Activated CD4-positive, alpha-beta T cell treated with anti-CD3 and anti-CD28 coated beads for 36 hours (primary cell): Measurements from ENCODE around the gene SYS1. TPM values are rescaled to one million over a fixed set of nuclear protein-coding genes. Genes with fewer than 3 reads are reported as not detected.
A peak's percentile ranks its signal among the peaks of the same experiment; 100 is the strongest.

Experiments used
- ATAC-seq: fragments of 200-7000 bp; cut with Tn5 transposase; one replicate; pipeline ENCODE4 v1.10.0; 2021; ENCODE audit warnings: mild to moderate bottlenecking, moderate library complexity
- CTCF ChIA-PET: fragments of 350-600 bp; sonication (Branson Sonifier 250); formaldehyde crosslinking; loops from one replicate; lab custom pipeline; 2021; ENCODE audit warnings: antibody characterized with exemption; lab: Charles Lee
- POLR2A ChIA-PET: fragments of 350-600 bp; sonication (Branson Sonifier 250); formaldehyde crosslinking; loops from one replicate; lab custom pipeline; 2021; ENCODE audit warnings: antibody characterized with exemption, inconsistent platforms; lab: Charles Lee
- DNase-seq: peaks from one replicate; pipeline ENCODE4 v3.0.0-alpha.2; 2020
- H3K27ac Mint-ChIP-seq: one replicate; pipeline ENCODE4 v1.8.0; 2021; ENCODE audit warnings: mixed read lengths
- H3K27me3 Mint-ChIP-seq: one replicate; pipeline ENCODE4 v1.8.0; 2021; ENCODE audit warnings: mixed read lengths
- H3K36me3 Mint-ChIP-seq: one replicate; pipeline ENCODE4 v1.8.0; 2021; ENCODE audit warnings: low read depth, mixed read lengths
- H3K4me1 Mint-ChIP-seq: one replicate; pipeline ENCODE4 v1.8.0; 2021; ENCODE audit warnings: mixed read lengths
- H3K4me3 Mint-ChIP-seq: one replicate; pipeline ENCODE4 v1.8.0; 2021; ENCODE audit warnings: mild to moderate bottlenecking, moderate library complexity, mixed read lengths
- H3K9me3 Mint-ChIP-seq: one replicate; pipeline ENCODE4 v1.8.0; 2021; ENCODE audit warnings: low read depth, mixed read lengths
- intact Hi-C, 2 experiments: fragments of 100-400 bp; cut with DNase I in 1 of 2; cut with micrococcal nuclease in 1 of 2; formaldehyde crosslinking; loops; one replicate each; pipeline versions ENCODE4 v1.14.2 to v1.15.1; 2022 to 2024; cut with DNase I, micrococcal nuclease
- total RNA-seq, 2 experiments: library from RNA; stranded (reverse); gene quantifications; one replicate each; pipeline ENCODE4 v1.2.3, GENCODE V29; 2021

SYS1 gene
- total RNA-seq, 2 experiments from 2014 or later = 16.1 to 26.1 TPM

DNA sequence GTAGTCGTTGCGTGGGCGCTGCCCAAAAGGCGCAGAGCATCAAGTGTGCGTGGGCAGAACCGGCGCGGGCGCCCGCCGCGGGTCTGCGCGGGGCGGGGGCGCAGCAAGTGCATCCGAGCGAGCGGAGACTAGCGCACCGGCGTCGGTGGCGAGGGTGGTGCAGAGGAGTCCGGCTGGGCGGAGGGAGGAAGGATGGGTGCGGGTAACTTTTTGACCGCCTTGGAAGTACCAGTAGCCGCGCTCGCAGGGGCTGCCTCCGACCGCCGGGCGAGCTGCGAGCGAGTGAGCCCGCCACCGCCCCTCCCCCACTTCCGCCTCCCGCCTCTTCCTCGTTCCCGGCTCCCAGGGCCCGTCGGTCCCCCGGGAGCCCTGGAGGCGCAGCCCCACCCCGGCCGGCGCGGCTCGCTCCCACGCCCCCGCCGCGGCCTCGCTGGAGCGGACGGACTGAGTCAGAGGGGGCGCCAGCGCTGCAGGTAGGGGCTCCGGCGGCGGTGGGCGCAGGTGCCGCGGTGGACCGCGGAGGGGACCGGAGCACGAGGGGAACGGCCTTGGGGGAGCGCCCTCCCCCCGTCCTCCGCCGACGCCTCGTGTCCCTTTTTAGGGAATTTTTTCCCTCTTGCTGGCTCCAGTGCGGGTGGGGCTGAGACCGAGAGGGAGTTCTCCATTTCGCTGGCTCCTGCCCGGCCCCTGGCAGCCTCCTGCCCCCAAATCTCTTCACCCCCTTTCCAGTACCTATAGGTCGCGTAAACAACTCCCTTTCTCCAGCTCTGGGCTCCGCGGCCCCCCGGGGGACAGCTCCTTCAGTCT, 43.5 kb downstream of the SYS1 start:
- peak overlapping the region; percentile 69 for H3K27ac Mint-ChIP-seq
- peak overlapping the region; percentile 73 for H3K4me3 Mint-ChIP-seq
- ATAC-seq (peak; percentile 51), DNase-seq (peak; percentile 69)
- H3K36me3 Mint-ChIP-seq = peaks cover 11% of the 10 kb centered on the region
- no peaks in the 10 kb centered on the region for H3K9me3 Mint-ChIP-seq
- peaks cover 3% of the 10 kb centered on the region for H3K27me3 Mint-ChIP-seq
- H3K4me1 Mint-ChIP-seq = peaks cover 22% of the 10 kb centered on the region
- ChIA-PET POLR2A (interaction anchor here (0.8 to 1.0 kb wide), 2 partner anchors 11 to 47 kb away, joined by 3 to 5 read pairs; no protein-coding TSS in a partner anchor), CTCF (interaction anchor here (0.6 to 2.4 kb wide), 6 partner anchors 9 to 223 kb away, joined by 3 to 13 read pairs (median 3); partner anchors contain the start of genes PIGT, SYS1 and WFDC10A)
- intact Hi-C loops = loop anchor here in 1 of 2 experiments (1.0 to 2.0 kb wide), 4 partner anchors 10 to 205 kb away; partner anchors contain the start of genes PIGT and SYS1

DNA sequence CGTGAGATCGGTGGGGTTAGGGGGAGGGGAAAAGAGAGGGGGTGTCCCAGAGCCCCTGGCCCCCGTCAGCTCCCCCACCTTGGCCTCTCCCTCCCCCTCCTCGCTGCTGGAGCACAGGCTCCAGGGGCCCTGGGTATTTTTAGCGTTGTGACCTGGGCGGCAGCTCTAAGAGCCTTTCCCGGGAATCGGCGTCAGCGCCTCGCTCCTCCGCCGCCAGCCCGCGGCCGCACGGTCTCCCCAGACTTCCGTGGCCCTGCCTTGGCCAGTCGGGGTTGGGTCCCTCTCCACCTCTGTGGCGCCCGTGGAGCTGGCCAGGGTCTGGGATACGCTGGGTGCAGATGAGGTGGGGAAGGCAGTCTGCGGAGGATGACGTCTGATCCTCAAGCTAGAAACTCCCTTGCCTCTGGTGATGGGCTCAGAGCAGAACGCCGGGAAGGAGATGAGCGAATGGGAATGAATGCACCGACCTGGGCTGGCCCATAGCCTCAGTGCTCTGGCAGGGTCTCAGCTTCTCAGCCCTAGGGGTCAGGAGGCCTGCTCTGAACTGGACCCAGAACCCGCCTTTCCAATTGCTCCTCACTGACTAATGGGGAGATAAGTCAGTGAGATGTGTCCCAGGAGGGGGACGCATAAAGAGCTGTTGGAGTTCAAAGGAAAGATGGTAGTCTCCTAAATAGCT, 44.2 kb downstream of the SYS1 start:
- peaks cover 3% of the 10 kb centered on the region for H3K27me3 Mint-ChIP-seq
- DNase-seq (peak; percentile 27), ATAC-seq (peak; percentile 33)
- intact Hi-C loops = loop anchor here in 1 of 2 experiments (2.0 kb wide), 1 partner anchor 44 kb away; the partner anchor contains the start of gene SYS1
- peaks cover 15% of the 10 kb centered on the region for H3K4me1 Mint-ChIP-seq
- CTCF ChIA-PET = interaction anchor here (0.6 to 2.4 kb wide), 7 partner anchors 9 to 419 kb away, joined by 3 to 13 read pairs (median 3); partner anchors contain the start of genes PIGT, SYS1 and WFDC10A
- H3K9me3 Mint-ChIP-seq = no peaks in the 10 kb centered on the region
- POLR2A ChIA-PET = interaction anchor here (0.6 to 1.0 kb wide), 4 partner anchors 10 to 428 kb away, joined by 3 to 8 read pairs (median 4); no protein-coding TSS in a partner anchor
- H3K27ac Mint-ChIP-seq = peak overlapping the region; percentile 39
- peaks cover 5% of the 10 kb centered on the region for H3K36me3 Mint-ChIP-seq
- H3K4me3 Mint-ChIP-seq = peak overlapping the region; percentile 73

DNA sequence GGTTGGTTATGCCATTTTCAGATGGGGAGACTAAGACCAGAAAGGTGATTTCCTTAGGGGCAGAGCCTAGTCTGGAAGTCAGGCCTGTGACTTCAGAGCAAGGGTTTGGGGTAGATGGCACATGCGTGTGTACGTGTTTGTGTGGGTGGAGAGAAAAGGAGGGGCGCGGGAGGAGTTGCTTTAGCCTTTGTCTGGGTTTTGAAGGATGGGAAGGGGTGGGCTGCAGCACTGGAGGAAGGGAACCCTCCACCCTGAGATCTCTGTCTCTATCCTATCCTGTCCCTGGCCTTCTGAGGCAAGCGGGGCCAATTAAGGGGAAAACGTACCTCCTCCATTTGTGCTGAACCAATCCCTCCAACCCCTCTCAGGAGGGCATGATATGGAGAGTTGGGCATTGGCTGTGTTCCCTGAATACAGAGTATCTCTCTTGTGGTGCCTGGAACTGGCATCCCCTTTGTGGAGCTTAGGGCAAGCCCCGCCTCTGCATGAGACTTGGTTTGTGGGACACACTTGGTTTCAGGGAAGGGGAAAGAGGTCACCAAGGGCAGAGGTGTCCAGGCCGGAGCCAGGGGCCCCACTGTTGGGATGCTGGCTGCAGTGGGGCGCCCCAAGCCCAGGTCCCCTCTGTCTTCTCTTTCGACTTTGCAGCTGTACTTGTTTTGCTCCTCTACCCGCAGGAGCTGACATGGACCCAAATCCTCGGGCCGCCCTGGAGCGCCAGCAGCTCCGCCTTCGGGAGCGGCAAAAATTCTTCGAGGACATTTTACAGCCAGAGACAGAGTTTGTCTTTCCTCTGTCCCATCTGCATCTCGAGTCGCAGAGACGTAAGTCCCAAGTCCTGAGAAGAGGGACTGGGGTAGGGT, 45.1 kb downstream of the SYS1 start, which contains the start of gene DBNDD2:
TSS of gene DBNDD2 (plus strand) at position 507 of the 863 bp plus-strand sequence. CDS start at position 686, 179 bp downstream.
- Mint-ChIP-seq H3K27ac (peak within 1 kb of the TSS; percentile 39), H3K4me3 (peak within 1 kb of the TSS; percentile 73), H3K9me3 (no peaks in the 10 kb centered on the region), H3K4me1 (peaks cover 15% of the 10 kb centered on the region), H3K36me3 (peaks cover 5% of the 10 kb centered on the region), H3K27me3 (peaks cover 3% of the 10 kb centered on the region)
- ATAC-seq = peak; percentile 20
- intact Hi-C loops = loop anchor here in 1 of 2 experiments (2.0 kb wide), 1 partner anchor 45 kb away; the partner anchor contains the start of gene SYS1
- DNase-seq = peak; percentile 43
- ChIA-PET CTCF (interaction anchor here (0.7 to 2.4 kb wide), 6 partner anchors 35 to 418 kb away, joined by 3 to 13 read pairs (median 3); partner anchors contain the start of gene SYS1), POLR2A (interaction anchor here (0.6 kb wide), 2 partner anchors 44 to 429 kb away, joined by 3 to 8 read pairs; no protein-coding TSS in a partner anchor)

DNA sequence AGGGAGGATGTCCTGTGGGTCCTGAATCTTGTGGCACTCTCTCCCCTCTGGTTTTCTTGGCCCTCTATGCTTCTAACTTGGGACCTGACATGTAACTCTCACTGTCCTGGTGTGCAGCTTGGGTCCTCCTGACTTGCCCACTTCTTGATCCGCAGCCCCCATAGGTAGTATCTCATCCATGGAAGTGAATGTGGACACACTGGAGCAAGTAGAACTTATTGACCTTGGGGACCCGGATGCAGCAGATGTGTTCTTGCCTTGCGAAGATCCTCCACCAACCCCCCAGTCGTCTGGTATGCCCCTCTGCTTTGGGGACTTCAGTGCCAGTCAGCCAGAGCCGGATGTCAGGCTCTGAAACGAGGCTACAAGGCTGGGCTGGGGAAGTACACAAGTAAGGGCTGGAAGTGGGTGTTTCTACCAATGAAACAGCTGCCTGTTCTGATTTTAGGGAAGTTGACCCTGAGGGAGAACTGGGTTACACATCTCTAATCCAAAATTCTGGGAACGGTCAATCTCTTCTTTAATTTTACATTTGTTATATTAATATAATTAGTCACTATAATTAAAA, 45.8 kb downstream of the SYS1 start:
- Mint-ChIP-seq H3K27ac (no peak overlapping the region), H3K4me3 (no peak overlapping the region), H3K27me3 (peaks cover 3% of the 10 kb centered on the region), H3K4me1 (peaks cover 18% of the 10 kb centered on the region), H3K9me3 (no peaks in the 10 kb centered on the region), H3K36me3 (peaks cover 5% of the 10 kb centered on the region)
- intact Hi-C loops = no loop called here
- ChIA-PET CTCF (interaction anchor here (1.0 to 2.3 kb wide), 2 partner anchors 35 to 382 kb away, joined by 3 to 13 read pairs; no protein-coding TSS in a partner anchor), POLR2A (no interaction called here)
- ATAC-seq = no peak
- DNase-seq = no peak

DNA sequence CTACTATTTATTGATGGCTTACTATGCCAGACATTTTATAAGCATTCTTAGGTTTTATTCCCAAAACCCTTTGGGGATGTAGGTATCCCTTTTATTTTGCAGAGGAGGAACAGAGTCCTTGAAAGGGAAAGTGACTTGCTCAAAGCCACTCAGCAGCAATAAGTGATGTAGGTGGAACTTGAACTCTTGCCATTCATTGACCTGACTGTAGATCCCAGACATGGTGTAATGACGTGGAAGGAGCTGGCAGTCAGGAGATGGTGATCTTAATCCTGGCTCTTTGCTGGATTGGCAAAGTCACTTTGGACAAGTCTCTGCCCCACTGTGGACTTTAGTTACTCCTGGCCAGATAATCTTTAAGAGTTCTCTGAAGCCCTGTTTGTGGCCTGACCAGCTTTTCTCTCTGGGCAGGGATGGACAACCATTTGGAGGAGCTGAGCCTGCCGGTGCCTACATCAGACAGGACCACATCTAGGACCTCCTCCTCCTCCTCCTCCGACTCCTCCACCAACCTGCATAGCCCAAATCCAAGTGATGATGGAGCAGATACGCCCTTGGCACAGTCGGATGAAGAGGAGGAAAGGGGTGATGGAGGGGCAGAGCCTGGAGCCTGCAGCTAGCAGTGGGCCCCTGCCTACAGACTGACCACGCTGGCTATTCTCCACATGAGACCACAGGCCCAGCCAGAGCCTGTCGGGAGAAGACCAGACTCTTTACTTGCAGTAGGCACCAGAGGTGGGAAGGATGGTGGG, 46.7 kb downstream of the SYS1 start:
- H3K4me1 Mint-ChIP-seq = peaks cover 22% of the 10 kb centered on the region
- intact Hi-C loops = no loop called here
- ChIA-PET CTCF (no interaction called here), POLR2A (no interaction called here)
- DNase-seq = no peak
- H3K27ac Mint-ChIP-seq = no peak overlapping the region
- ATAC-seq = no peak
- H3K36me3 Mint-ChIP-seq = peaks cover 5% of the 10 kb centered on the region
- peaks cover 2% of the 10 kb centered on the region for H3K27me3 Mint-ChIP-seq
- H3K9me3 Mint-ChIP-seq = no peaks in the 10 kb centered on the region
- H3K4me3 Mint-ChIP-seq = no peak overlapping the region

DNA sequence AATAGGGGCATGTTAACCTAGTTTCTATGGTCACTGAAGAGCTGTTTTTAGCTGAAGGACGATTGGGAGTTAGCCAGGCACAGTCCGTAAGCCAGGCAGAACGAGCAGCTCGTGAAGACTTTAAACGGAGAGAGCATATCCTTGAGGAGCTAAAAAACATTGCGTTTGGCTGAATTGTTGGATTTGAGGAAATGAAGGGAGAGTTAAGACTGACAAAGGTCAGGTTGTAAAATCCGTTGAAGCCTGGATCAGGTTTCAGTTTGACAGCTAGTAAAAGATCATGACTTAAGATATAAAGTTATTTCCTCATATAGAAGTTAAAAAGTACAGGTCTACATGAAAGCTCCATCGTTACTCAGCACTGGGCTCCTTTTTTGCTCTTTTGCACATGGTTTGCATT, 47.9 kb downstream of the SYS1 start:
- ATAC-seq (no peak), DNase-seq (no peak)
- Mint-ChIP-seq H3K4me3 (no peak overlapping the region), H3K27ac (no peak overlapping the region), H3K36me3 (peaks cover 5% of the 10 kb centered on the region), H3K4me1 (peaks cover 25% of the 10 kb centered on the region), H3K9me3 (no peaks in the 10 kb centered on the region), H3K27me3 (no peaks in the 10 kb centered on the region)
- ChIA-PET POLR2A (interaction anchor here (0.8 kb wide), 1 partner anchor 73 kb away, joined by 3 read pairs; no protein-coding TSS in a partner anchor), CTCF (interaction anchor here (0.5 to 3.7 kb wide), 5 partner anchors 20 to 102 kb away, joined by 3 to 32 read pairs (median 4); partner anchors contain the start of gene SYS1)
- intact Hi-C loops = no loop called here

DNA sequence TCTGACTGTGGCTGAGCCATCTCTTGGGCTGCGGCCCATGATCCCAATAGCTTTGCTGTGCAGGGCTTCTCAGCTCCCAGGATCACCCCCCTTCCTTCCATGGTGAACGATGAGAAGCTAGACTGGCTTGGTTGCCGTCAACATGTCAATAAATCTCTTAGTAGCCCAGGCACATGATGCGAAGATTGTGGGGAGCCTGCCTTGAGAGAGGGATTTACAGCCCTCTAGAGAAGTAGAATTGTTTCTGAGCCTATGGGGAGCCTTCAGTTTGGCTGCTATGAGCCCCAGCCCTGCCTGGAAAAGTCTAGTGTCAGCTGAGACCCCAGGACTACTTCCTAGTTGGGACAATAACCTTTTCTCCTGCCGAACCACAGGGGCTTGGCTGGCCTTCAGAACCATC, 49.7 kb downstream of the SYS1 start:
- Mint-ChIP-seq H3K9me3 (no peaks in the 10 kb centered on the region), H3K27me3 (no peaks in the 10 kb centered on the region), H3K27ac (no peak overlapping the region), H3K36me3 (peaks cover 6% of the 10 kb centered on the region), H3K4me1 (peaks cover 29% of the 10 kb centered on the region), H3K4me3 (no peak overlapping the region)
- CTCF ChIA-PET = interaction anchor here (0.7 to 3.7 kb wide), 11 partner anchors 10 to 493 kb away, joined by 3 to 32 read pairs (median 4); partner anchors contain the start of gene SYS1
- intact Hi-C loops = no loop called here
- DNase-seq (no peak), ATAC-seq (no peak)
- POLR2A ChIA-PET = interaction anchor here (0.7 kb wide), 1 partner anchor 16 kb away, joined by 3 read pairs; no protein-coding TSS in a partner anchor

DNA sequence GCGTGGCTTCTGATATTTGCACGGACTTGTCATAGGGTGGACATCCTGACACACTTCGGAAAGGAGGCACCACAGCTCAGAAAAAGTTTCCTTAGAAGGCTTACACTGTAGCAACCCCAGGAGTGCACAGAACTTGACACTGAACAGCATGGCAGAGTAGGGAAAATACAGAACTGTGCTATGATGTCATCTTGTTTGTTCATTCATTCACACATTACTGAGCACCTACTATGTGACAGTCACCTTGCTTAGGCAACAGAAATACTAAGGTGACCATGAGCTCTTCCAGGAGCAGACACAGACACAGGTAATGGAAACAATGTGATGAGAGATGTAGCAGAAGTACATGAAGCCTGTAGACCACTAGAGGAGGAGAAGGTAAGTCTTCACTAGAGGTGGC, 50.5 kb downstream of the SYS1 start:
- Mint-ChIP-seq H3K4me3 (no peak overlapping the region), H3K9me3 (no peaks in the 10 kb centered on the region), H3K27me3 (no peaks in the 10 kb centered on the region), H3K4me1 (peaks cover 33% of the 10 kb centered on the region), H3K36me3 (peaks cover 15% of the 10 kb centered on the region), H3K27ac (no peak overlapping the region)
- ChIA-PET POLR2A (interaction anchor here (0.7 kb wide), 1 partner anchor 50 kb away, joined by 3 read pairs; the partner anchor contains the start of gene SYS1), CTCF (interaction anchor here (1.0 to 3.7 kb wide), 8 partner anchors 10 to 61 kb away, joined by 3 to 32 read pairs (median 4); partner anchors contain the start of gene SYS1)
- intact Hi-C loops = no loop called here
- ATAC-seq (no peak), DNase-seq (no peak)
